Glutamatergic neuron (in vitro differentiated cells): ENCODE results near the gene PPP1R9A. TPM values are rescaled to one million over a fixed set of nuclear protein-coding genes. Genes with fewer than 3 reads are reported as not detected.
"Not testable (repeated sequence)": the region's sequence is repeated elsewhere in the genome, so short reads cannot be mapped to it uniquely, and the experiment has no call there.

Source experiments
- DNase-seq: peaks from one replicate; pipeline ENCODE4 v3.0.0; 2022
- H3K27ac Mint-ChIP-seq: one replicate; pipeline ENCODE4 v1.8.0; 2020; ENCODE audit warnings: mild to moderate bottlenecking, mixed read lengths, inconsistent platforms; ENCODE audit not compliant: unreplicated experiment
- H3K27me3 Mint-ChIP-seq: one replicate; pipeline ENCODE4 v1.8.0; 2020; ENCODE audit warnings: mild to moderate bottlenecking, moderate library complexity, mixed read lengths, inconsistent platforms; ENCODE audit not compliant: unreplicated experiment
- H3K36me3 Mint-ChIP-seq: one replicate; pipeline ENCODE4 v1.8.0; 2020; ENCODE audit warnings: mild to moderate bottlenecking, mixed read lengths, inconsistent platforms; ENCODE audit not compliant: unreplicated experiment
- H3K4me1 Mint-ChIP-seq: one replicate; pipeline ENCODE4 v1.8.0; 2020; ENCODE audit warnings: mild to moderate bottlenecking, low read depth, mixed read lengths, inconsistent platforms; ENCODE audit not compliant: unreplicated experiment
- H3K4me3 Mint-ChIP-seq: one replicate; pipeline ENCODE4 v1.8.0; 2020; ENCODE audit warnings: mild to moderate bottlenecking, mixed read lengths, inconsistent platforms; ENCODE audit not compliant: unreplicated experiment
- H3K9me3 Mint-ChIP-seq: one replicate; pipeline ENCODE4 v1.8.0; 2020; ENCODE audit warnings: mild to moderate bottlenecking, moderate library complexity, mixed read lengths, inconsistent platforms; ENCODE audit not compliant: unreplicated experiment
- total RNA-seq: library from RNA; stranded (reverse); fragmentation: NEBNext Ultra II Directional; extraction: Animal tissue kit (Norgen Biotek cat#: 25700); gene quantifications from one replicate; pipeline ENCODE4 v1.2.1, GENCODE V29; 2021; ENCODE audit not compliant: unreplicated experiment
- TF ChIP-seq, protein P1 (sequence below): fragments of 200-600 bp; sonication (generic); IDR thresholded peaks from one replicate; pipeline ENCODE4 v1.5.0; 2021; ENCODE audit not compliant: partially characterized antibody, unreplicated experiment

The PPP1R9A gene
- total RNA-seq, 1 donor from 2014 or later = 14.7 TPM

DNA sequence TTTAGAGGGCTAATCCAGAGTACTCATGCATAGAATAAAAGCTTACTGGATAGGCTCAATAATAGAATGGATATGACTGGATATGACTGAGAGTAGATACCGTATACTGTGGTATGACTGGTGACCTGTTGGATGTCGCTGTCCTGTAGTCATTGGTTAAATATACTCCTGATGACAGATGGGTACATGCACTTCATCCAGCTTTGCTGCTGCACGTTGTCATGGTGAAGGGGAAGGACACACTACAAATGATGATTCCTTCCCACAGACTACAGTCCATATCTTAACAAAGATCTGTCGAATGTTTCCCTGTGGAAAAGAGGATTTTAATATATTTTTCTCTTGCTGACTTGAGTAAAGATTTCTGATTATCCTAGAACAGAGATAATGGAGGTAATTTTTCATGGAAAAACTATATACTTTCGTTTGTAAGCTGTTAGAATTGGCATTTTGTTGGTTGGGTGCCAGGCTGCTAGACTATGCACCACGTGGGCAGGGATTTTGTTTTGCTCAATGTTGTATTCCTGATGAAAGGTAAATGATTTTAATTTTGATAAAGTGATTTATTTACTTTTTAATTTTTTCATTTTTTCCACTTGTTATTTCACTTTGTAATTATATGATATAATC is 97.3 kb downstream of the PPP1R9A start:
- no peak overlapping the region for H3K4me3 Mint-ChIP-seq
- TF ChIP-seq, protein P1, sequence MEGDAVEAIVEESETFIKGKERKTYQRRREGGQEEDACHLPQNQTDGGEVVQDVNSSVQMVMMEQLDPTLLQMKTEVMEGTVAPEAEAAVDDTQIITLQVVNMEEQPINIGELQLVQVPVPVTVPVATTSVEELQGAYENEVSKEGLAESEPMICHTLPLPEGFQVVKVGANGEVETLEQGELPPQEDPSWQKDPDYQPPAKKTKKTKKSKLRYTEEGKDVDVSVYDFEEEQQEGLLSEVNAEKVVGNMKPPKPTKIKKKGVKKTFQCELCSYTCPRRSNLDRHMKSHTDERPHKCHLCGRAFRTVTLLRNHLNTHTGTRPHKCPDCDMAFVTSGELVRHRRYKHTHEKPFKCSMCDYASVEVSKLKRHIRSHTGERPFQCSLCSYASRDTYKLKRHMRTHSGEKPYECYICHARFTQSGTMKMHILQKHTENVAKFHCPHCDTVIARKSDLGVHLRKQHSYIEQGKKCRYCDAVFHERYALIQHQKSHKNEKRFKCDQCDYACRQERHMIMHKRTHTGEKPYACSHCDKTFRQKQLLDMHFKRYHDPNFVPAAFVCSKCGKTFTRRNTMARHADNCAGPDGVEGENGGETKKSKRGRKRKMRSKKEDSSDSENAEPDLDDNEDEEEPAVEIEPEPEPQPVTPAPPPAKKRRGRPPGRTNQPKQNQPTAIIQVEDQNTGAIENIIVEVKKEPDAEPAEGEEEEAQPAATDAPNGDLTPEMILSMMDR = no peak
- H3K27ac Mint-ChIP-seq = no peak overlapping the region
- DNase-seq = no peak
- peaks cover 4% of the 10 kb centered on the region for H3K4me1 Mint-ChIP-seq
- no peaks in the 10 kb centered on the region for H3K36me3 Mint-ChIP-seq
- no peaks in the 10 kb centered on the region for H3K27me3 Mint-ChIP-seq
- no peaks in the 10 kb centered on the region for H3K9me3 Mint-ChIP-seq

DNA sequence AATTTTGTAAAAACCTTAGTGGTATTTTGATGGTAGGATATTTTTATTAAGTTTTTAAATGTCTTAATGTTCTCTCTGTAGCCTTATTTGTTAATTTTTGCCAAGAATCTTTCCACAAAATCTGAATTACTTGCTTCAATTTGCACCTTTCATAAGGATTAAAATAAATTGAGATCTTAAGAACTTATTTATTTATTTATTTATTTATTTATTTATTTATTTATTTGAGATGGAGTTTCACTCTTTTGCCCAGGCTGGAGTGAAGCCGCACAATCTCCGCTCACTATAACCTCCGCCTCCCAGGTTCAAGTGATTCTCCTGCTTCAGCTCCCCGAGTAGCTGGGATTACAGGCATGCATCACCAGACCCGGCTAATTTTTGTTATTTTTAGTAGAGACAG is 98.6 kb downstream of the PPP1R9A start:
- H3K27ac Mint-ChIP-seq = no peak overlapping the region
- no peak overlapping the region for H3K4me3 Mint-ChIP-seq
- peaks cover 4% of the 10 kb centered on the region for H3K4me1 Mint-ChIP-seq
- H3K36me3 Mint-ChIP-seq = no peaks in the 10 kb centered on the region
- H3K27me3 Mint-ChIP-seq = no peaks in the 10 kb centered on the region
- no peak for DNase-seq
- TF ChIP-seq, protein P1 = no peak
- no peaks in the 10 kb centered on the region for H3K9me3 Mint-ChIP-seq

DNA sequence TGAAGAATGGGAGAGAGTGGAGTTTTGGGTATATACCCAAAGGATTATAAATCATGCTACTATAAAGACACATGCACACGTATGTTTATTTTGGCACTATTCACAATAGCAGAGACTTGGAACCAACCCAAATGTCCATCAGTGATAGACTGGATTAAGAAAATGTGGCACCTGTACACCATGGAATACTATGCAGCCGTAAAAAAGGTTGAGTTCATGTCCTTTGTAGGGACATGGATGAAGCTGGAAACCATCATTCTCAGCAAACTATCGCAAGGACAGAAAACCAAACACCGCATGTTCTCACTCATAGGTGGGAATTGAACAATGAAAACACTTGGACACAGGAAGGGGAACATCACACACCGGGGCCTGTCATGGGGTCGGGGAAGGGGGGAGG is 101.4 kb downstream of the PPP1R9A start:
- not testable (repeated sequence) for H3K27ac Mint-ChIP-seq, H3K4me3 Mint-ChIP-seq, H3K27me3 Mint-ChIP-seq, H3K36me3 Mint-ChIP-seq, H3K9me3 Mint-ChIP-seq, H3K4me1 Mint-ChIP-seq, DNase-seq

DNA sequence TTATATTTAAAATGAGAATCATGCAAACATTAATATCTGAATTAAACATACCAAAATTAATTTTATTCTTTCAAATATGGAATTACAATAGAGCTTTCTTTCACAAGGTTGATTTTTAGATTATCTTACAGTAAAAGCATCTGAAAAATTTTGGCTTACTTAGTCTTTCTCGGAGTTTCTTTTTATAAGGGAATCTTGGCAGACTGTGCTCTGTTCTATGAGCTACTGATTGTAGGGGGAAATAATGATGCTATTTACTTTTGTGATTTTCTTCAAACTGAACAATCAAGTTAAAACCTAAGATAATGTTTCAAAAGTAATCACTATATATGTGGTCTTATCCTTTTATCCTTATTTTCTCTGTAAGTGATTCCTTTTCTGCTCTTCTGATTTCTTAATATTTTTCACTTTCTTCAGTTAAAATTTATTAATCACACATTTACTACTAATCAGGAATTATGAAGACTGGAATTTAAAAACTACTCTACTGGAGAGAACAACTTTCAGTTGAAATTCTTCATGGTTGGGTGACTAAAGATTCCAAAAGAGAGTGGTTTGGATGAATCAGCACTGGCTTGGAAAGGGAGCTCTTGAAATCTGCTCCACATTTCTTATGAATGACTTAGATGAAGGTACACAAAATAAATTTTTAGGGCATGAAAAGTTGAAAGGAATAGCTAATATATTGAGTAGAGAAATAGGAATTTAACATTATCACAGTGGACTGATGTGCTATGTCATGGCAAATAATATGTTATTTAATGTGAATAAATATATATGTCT is 103.9 kb downstream of the PPP1R9A start:
- no peak overlapping the region for H3K4me3 Mint-ChIP-seq
- H3K36me3 Mint-ChIP-seq = no peaks in the 10 kb centered on the region
- H3K27ac Mint-ChIP-seq = no peak overlapping the region
- no peaks in the 10 kb centered on the region for H3K9me3 Mint-ChIP-seq
- TF ChIP-seq, protein P1 = no peak
- DNase-seq = no peak
- no peaks in the 10 kb centered on the region for H3K4me1 Mint-ChIP-seq
- H3K27me3 Mint-ChIP-seq = no peaks in the 10 kb centered on the region

DNA sequence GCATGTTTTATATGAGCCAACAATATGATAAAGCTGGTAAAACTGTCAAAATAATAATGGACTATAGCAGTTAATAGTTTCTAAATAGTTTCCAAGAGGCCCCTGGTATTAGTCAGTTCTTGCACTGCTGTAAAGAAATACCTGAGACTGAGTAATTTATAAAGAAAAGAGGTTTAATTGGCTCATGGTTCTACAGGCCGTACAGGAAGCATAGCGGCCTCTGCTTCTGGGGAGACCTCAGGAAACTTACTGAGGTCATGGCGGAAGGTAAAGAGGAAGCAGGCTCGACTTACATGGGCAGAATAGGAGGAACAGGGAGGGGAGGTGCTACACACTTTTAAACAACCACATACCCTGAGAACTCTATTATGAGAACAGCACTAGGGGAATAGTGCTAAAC is 104.6 kb downstream of the PPP1R9A start:
- H3K27ac Mint-ChIP-seq = no peak overlapping the region
- H3K27me3 Mint-ChIP-seq = no peaks in the 10 kb centered on the region
- TF ChIP-seq, protein P1 = no peak
- H3K9me3 Mint-ChIP-seq = no peaks in the 10 kb centered on the region
- no peak for DNase-seq
- H3K4me1 Mint-ChIP-seq = no peaks in the 10 kb centered on the region
- H3K4me3 Mint-ChIP-seq = no peak overlapping the region
- H3K36me3 Mint-ChIP-seq = no peaks in the 10 kb centered on the region
